Activated CD8-positive, alpha-beta memory T cell treated with anti-CD3 and anti-CD28 coated beads, Interleukin-2, amount 50 U/mL, for 4 hours (primary cell): ENCODE measurements around the gene TRIM8.
A peak's percentile ranks its signal among the peaks of the same experiment; 100 is the strongest.

Experiments used
- DNase-seq: peaks from one replicate; pipeline ENCODE4 v3.0.0-alpha.2; 2020

Gene TRIM8

DNA sequence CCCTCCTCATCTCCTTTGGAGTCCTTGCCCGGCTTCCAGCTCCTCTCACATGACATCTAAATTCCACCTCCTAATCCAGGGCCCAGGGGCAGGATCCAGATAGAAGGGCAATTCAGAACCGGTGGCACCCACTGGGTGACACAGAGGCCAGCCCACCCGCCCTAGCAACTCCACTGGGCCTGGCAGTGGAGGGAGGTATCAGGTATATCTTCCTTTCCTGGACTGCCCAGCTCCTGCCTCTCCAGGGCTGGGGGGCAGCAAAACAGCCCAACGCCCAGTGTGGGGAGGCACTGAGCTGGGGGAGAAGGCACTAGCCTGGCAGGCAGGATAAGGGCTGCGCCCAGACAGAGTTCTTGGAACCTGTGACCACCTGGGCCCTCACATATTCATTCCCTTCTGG, 10.4 kb upstream of the TRIM8 start:
- no peak for DNase-seq

DNA sequence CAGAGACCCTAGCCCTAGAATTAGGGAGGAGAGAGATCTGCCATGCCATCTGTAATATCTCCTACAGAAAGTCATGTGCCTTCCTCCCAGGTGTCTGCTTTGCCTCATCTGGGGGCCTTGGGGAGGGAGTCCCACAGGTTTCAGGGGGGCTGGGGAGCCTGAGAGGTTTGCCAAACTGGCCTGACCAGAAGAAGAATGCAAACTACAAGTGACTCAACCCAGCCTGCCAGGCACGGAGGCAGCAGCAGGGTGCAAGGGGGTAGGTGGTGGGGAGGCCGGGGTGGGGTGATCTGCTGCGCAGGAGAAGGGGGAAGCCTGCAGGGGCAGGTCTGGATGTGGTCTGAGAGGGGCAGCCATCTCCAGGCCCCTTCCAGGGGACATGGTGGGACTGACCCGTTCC, 9.6 kb upstream of the TRIM8 start:
- DNase-seq: no peak

DNA sequence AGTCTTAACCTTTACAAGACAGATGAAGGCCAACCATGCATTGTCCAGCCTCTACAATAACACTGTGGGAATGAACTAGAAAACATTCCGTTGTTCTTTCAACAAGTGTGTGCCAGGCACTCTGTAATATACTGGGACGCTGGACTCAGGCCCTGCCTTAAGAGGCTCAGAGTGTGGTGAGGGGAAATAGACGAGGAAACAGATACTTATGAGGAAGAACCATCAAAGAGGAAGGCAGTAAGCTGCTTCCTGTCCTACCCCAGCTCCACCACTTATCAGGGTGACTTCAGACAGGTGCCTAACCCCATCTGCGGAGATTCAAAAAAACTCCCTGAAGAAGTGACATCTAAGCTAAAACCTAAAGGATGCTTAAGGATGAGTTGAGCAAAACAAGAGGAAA, 8.9 kb upstream of the TRIM8 start:
- no peak for DNase-seq

DNA sequence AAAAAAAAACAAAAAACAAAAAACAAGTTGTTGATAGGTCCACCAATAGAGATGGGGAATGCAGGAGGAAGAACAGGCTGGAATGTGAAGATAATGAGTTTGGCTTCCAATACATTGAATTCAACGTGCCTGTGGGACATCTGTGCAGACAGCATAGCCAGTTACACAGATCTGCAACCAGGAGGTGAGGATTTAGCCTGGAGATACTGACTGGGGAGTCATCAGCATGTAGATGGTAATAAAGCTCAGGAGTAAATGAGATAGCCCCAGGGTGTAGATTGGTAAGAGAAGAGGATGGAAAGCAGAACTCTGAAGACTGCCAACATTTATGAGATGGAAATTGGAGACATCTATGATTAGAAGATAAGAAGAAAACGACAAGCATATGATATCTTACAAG, 4.7 kb upstream of the TRIM8 start:
- no peak for DNase-seq

DNA sequence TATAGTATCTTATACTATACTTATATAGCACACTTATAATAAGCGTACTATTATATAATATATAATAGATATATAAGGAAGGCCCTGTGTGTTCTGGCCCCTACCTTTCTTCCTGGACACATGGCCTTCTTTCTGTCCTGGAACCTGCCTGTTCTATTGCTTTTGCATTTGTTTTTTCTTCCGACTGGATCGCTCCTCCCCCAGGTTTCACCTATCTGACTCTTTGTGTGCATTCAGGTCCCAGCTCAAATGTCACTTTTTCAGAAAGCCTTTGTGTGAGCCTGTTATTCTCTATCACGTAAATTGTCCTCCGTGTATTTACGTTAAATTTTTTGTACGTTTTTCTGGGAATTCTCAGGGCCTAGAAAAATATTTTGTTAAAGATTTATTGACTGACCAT, 2.9 kb upstream of the TRIM8 start:
- DNase-seq: no peak

DNA sequence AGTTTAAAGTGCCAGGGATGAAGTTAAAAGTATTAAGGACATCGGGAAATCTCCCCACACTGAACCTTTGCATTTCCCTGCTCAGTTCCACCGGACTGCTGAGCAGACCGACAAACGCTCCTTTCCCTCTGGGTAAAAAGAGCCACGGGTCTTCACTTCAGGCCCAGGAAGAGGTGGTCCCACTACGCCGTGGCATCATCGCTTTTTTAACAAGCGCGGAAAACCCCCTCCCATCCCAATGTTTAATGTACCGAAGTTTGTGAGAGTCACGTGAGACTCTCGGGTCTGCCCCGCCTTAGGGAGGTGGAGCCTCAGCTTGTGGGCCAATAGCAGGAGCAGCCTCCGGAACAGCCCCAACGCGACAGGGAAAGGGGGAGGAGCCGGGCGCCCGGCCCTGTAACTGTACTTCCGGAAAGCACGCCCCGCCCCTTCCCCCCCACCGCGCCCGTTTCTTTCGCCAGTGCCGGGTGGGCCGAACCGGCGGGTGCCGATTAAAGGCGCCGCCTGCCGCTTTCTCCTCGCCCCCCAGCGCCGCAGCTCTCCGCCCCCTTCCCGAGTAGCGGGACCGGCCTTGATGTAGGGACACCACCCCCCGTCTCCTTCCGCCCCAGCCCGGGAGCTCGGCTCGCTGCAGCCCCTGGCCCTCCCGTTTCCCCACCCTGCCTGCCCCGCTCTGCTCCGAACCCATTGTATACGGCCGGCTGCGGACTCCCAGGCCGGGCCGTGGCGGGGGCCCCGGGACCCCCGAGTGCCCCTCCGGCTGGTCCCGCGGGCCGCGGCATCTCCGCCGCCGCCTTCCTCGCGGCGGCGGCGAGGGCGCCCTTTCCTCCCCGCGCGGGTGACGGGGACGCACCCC, 2.2 kb upstream of the TRIM8 start:
- DNase-seq: peak; percentile 98

DNA sequence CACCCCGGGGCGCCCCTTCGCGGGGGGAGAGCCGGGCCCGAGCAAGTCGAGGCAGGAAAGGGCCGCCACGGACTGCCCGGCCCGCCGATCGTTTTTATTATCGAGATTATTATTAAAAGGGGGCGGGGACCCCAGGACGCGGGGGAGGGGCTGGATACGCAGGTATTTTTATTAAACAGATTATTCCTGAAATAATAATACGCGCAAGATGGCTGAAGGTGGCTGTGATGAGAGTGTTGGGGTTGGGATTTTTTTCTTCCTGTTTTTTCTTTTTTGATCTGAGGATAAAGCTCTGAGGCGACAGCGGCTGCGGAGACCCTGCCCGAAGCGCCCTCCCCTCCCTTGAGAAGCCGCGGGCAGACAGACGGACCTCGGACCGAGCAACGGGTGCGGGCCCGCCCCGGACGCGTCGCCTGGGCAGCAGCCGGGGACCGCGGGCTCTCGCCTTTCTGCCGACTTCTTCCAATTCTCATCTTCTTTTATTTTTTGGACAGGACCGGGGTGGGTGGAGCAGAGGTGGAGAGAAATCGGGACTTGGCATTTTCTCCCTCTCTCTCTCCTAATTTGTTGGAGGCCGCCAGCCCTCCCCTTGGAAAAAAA, 1.4 kb upstream of the TRIM8 start:
- DNase-seq: peak; percentile 58

DNA sequence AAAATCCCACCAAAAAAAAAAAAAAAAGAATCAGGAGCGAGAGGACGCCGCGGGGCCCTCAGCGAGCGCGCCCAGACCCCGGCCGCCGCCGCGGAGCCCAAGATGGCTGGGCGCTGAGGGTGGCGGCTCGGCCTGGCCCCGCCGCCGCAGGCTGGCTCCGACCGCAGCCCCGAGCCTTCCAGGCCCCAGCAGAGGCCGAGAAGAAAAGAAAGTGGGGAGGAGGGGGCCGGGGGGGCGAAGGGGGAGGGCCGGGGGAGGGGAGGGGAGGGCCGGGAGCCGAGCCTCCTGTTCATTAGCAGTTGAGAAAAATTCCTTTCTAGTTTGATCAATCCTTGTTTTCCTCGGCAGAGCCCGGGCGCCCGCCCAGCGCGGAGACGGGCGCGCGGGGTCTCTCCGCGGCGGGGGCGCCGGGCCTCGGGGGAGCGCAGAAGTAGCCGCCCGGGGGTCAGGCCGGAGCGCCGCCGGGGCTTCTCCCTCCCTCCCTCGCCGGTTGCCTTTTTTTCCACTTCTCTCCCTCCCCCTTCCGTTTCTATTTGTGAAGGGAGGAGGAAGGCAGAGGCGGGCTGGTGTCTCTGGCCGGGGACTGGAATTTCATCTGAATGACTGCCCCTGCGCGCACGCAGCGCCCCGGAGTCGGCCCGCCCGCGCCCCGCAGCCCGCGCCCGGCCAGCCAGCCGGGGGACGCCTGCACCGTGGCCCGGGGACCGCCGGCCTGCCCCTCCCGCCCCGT, 778 bp upstream of the TRIM8 start:
- peak; percentile 51 for DNase-seq

DNA sequence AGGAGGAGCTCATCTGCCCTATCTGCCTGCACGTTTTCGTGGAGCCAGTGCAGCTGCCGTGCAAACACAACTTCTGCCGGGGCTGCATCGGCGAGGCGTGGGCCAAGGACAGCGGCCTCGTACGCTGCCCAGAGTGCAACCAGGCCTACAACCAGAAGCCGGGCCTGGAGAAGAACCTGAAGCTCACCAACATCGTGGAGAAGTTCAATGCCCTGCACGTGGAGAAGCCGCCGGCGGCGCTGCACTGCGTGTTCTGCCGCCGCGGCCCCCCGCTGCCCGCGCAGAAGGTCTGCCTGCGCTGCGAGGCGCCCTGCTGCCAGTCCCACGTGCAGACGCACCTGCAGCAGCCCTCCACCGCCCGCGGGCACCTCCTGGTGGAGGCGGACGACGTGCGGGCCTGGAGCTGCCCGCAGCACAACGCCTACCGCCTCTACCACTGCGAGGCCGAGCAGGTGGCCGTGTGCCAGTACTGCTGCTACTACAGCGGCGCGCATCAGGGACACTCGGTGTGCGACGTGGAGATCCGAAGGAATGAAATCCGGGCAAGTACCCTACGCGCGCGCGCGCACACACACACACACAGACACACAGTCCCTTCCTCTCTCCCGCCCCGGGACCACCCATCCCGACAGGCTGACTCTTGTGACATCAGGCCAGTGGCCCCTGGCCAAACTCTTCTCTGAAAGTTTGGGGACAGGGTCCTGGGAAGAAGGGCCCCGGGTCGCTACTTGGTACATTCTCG, 538 bp downstream of the TRIM8 start:
- peak; percentile 80 for DNase-seq

DNA sequence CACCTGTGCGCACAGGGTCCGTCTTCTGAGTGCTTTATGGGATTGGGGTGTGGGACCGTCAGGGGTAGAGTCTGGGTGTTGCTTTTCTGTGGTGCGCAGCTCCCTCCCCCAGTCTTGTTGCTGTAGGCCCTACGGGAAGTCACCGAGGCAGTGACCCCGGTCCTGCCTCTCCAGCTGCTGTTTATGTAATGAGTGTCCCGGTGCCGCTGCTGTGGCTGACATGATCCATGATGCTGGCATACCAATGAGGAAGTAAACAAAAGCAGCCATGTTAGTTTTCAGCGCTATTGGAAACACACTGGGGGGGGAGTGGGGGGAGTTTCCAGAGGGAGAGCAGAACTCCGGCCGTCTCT, 1.1 kb downstream of the TRIM8 start:
- DNase-seq: peak; percentile 42

DNA sequence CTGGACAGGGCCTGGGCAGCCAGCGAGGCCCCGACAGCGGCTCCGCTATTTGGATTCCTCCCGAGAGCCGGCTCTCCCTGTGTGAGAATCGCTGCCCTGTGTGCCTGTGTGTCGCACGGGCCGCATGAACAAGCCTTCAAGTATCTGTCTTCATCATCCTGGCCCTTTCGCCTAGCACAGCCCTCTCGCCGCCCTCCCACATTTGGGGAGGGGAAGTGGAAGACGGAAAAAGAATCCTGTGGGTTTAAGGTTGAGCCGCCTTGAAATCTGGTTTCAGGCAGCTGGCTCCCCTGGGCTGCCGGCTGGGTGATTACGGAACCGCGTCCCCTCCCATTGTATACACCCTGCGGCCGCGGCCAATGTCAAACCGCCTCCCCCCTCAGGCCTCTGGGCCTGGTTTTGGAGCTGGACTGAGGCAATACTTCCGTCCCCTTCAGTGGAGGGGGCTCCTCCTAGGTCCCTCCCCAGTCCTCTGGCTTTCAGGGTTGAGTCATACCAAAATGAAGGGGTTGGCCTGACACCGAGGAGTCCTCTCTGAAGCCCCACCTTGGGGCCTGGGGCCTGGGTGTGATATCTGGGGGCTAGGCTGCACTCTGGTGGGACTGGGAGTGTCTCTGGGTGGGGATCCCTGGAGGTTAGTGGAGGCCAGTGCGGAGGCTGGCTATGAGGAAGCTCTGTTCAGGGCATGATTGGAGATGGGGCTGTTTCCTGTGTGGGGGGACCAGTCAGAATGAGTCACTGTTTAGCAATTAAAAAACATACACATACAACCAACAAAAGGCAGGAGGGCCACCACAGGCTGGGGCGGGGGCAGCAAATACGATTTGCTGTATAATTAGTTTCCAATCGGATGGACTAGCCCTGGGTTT, 1.7 kb downstream of the TRIM8 start:
- DNase-seq: peak; percentile 74

DNA sequence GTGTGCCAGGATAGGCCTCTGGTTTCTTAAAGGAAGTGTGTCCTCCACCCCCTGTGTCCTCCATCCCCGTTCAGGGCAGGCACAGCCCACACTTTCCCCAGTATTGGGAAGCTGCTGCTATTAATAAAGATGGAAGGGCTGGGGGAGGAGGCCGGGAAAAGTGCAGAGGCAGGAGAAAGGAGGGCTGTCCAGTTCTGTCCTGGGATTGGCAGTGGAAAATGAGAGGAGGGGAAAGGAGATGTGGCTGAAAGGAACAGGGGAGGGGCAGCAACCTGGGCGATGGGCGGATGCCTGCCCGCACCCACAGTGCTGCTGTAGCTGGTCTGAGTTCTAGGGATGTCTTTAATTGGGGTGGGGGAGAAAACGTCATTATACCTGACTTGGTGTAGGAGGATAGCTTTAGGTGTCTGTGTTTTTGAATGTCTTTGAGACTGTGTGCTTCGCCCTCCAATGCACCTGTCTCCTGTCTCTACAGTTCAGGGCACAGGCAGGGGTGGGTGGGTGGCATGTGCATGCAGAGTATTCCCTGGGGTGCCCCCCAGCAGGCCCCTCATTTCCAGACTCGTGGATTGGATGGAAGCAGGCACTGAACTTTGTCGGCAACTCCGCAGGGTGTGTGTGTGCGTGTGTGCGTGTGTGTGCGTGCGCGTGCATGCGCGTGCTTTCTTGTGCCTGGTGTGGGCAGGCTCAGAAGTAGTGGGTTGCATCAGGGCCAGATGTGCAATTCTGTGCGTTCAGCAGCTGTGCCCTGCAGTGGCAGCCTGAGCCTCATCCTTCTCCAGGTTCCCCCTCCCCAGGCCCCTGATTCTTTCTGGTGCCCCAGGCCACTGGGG, 2.5 kb downstream of the TRIM8 start:
- DNase-seq: peak; percentile 52

DNA sequence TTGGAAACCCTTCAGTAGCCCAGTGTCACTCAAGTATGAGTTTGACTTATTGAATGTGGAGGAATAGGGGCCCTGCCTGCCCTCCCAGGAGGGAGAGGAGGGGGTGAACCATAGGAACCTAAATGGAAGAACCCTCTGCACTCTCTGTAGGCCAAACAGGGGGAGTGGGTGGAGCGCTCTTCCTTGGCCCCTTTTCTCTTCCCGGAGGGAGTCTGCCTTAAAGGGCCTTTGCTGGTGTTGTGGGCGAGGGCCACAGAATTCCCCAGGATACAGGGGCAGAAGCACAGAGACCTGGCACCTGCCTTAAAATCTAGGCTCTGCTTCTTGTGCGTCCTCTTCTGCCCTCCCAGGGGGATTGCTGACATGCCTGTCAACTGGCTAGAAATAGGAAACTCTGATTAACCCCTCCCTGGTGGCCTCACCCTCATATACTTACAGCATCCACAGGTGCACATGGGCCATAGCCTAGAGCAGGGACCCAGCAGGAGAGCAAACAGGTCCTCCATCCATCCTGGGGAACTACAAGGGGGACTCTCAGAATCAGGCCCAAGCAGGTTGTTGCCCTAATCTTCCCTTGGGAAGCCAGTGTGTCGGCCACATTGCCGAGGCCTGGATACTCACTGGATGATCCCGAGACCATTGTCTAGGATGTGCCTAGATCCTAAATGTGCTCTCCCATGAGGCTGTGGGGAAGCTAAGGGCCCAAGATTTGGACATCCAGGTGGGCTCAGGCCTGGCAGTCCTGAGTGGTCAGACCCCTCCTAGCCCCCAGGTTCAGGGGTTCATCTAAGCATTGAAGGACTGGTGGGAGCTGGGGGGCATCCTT, 3.4 kb downstream of the TRIM8 start:
- no peak for DNase-seq

DNA sequence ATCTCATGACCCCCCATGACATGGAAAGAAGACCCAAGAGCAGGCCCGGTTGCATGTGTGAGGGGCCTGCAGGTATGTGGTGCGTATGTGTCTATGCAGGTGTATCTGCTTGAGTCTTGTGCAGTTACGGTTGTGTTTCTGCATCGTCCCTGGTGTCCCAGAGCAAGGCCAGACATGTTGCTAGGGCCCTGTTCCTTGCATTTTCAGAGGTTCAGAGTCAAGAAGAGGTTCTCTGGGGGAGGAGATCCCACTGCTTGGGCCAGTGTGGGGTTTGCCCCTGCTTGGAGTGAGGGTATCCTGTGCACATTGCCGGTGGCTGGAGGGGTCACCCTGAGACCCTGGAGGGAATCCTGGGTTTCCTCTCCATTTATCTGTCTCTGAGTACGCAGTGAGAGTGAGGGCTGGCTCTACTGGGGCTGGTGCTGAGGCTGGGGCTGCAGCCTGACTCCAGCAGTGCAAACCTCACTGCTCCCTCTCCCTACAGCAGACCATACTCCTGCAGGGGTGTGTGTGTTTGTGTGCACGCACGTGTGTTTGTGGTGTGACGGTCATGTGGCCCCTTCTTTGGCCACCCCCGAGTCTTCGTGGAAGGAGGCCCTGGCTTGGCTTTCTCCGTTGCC, 4.1 kb downstream of the TRIM8 start:
- no peak for DNase-seq

DNA sequence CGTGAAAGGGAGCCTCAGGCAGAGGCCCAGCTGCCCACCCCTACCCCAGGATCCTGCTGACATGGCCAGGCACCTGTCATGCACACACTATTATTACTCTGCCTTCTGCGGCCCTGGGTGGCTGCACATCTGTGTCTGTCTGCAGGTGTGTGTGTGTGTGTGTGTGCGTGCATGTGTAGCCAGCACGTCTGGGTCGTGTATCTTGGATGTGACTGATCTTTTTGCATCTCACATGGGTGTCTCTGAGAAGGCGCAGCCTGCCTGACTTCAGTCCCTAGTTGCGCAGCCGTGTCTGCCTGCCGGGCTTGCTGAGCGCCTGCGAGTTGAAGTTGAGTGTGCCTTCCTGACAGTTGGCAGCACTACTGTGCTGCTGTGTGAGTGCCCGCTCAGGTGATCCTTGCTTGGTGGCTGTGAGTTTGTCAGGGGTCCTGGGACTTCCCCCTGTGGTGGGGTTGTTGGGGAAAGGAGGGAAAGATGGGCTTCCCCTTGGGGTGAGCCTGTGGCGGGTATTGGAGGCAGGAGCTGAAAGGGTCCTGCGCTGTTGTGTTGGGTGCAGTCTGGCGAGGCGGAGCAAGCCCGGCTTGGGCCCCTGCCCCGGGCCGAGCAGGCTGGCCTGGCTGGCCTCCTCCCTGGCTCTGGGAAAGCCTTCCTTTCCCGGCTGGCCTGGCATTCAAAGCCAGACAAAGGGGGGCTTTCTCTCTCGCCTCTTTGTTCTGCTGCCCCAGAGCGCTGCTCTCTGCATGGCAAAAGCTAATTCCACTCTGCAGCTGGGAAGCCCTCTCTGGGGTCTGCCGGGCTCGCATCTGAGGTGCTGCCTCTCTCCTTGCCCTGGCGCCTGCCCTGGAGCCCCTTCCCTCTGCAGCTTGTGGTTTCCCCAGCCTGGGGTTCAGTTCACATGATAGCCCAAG, 4.9 kb downstream of the TRIM8 start:
- peak; percentile 33 for DNase-seq

DNA sequence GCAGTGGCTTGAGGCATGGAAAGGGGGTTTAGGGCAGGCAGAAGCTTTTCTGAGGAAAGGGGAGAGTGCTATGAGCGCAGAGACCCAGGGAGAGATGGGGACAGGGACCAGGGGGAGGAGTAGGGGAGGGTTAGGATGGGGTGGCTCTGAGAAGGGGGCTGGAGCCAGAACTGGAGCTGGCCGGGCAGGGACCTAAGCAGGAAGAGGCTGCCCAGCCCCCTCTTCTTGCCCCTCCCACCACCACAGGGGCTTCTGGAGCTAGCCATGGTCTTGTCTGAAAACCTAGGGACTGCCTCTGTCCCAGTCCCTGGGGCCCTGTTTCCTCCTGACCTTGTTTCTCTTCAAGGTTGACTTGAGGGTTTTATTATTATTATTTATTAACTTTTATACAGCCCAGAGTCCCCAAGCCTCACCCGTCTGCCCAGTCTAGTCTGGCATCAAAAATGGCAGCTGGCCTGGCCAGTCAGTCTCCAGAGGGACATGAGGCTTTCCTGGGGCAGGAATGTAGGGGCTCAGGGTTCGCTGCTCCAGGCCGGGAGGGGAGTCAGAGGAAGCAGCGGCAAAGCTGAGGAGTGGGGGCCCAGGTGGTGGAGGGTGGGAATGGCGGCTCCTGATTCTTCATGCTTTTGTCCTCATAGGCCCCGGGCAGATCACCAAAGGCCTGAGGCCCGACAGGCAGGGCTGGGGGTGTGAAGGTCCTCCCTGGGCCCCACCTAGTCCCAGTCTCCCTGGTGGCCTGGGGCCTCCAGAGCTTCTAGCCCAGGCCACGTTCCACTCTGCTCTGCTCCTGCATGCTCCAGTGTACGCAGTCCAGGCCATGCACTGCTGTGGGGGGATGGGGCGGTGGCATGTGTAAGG, 5.7 kb downstream of the TRIM8 start:
- DNase-seq: no peak

DNA sequence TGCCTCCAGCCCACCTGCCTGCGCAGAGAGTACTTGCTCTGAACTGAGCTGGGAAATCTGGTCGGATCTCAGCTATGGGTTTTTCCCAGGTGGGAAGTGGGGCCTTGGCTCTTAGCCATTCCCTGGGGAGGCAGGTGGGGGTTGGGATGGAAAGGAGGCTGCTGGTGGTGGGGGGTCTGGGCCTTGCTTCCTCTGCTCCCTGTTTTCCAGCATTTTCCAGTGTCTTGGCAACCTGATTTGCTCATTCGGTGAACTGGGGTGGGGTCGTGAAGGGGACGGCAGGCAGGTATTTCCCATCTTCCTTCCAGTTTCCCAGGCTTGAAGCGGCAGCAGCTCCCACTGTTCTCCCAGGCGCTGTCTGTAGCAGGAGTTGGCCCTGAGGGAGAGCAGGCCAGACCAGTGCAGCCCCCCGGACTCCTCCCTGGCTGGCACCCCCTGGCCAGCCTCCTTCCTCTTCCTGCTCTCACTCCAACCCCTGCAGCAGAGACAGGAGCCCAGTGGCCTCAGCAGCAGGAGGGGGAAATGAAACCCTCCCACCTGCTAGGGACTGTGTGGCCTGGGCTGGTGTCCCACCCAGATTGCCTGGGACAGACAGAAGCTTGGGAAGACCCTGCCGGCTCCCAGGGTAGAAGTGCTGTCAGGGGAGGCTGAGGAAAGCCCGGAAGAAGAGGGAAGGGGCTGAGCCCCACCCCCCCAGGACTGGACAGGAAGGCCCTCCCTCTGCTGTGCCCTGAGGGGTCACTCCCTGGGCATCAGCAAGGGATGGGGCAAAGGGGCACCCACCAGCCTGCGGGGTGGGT, 6.6 kb downstream of the TRIM8 start:
- no peak for DNase-seq
